AG04449 (cell line): Measurements from ENCODE around the gene MARCHF3.

Experiments used
- CTCF ChIA-PET: fragments of 350-600 bp; formaldehyde crosslinking; extraction: SDS; loops from one replicate; lab custom pipeline; 2021; ENCODE audit warnings: antibody characterized with exemption; lab: Yijun Ruan, JAX
- POLR2A ChIA-PET: fragments of 400-600, 350-600 bp; formaldehyde crosslinking; extraction: SDS; loops from one replicate; lab custom pipeline; 2020; ENCODE audit warnings: antibody characterized with exemption, inconsistent platforms; lab: Yijun Ruan, JAX
- DNase-seq: peaks from one replicate; pipeline ENCODE4 v3.0.0-alpha.2; 2010; ENCODE audit warnings: low read depth, low spot score
- H3K4me3 ChIP-seq: 2 replicates; pipeline ENCODE4 v1.5.1; 2011; ENCODE audit warnings: low read depth, mild to moderate bottlenecking, control low read depth, low read length
- CTCF ChIP-seq: IDR thresholded peaks from one replicate; pipeline ENCODE4 v1.5.1; 2011; ENCODE audit warnings: mild to moderate bottlenecking, moderate library complexity, low read length, control low read depth, inconsistent platforms; ENCODE audit not compliant: insufficient read depth; ENCODE audit errors: missing control alignments

The MARCHF3 gene

GRCh38 chr5:126936775-126937418 is 93.5 kb downstream of the MARCHF3 start:
- ChIA-PET POLR2A (no interaction called here), CTCF (no interaction called here)
- H3K4me3 ChIP-seq = no peak overlapping the region
- DNase-seq = no peak
- TF ChIP-seq CTCF = no peak

GRCh38 chr5:126931963-126932660 is 98.2 kb downstream of the MARCHF3 start:
- ChIA-PET POLR2A (interaction anchor here (0.7 kb wide), 1 partner anchor 16 kb away, joined by 3 read pairs; no protein-coding TSS in a partner anchor), CTCF (interaction anchor here (1.3 kb wide), 1 partner anchor 11 kb away, joined by 4 read pairs; no protein-coding TSS in a partner anchor)
- TF ChIP-seq CTCF = no peak
- H3K4me3 ChIP-seq = no peak overlapping the region
- DNase-seq = no peak

- no peak for DNase-seq
- CTCF ChIA-PET = no interaction called here
- TF ChIP-seq CTCF = no peak
- no peak overlapping the region for H3K4me3 ChIP-seq
- POLR2A ChIA-PET = no interaction called here
Measured at GRCh38 chr5:126928041-126928440, 102.3 kb downstream of the MARCHF3 start.

GRCh38 chr5:126927429-126927828 is 102.9 kb downstream of the MARCHF3 start:
- ChIA-PET POLR2A (no interaction called here), CTCF (no interaction called here)
- no peak for TF ChIP-seq CTCF
- DNase-seq = no peak
- no peak overlapping the region for H3K4me3 ChIP-seq

GRCh38 chr5:126926187-126926586 is 104.2 kb downstream of the MARCHF3 start:
- TF ChIP-seq CTCF = no peak
- ChIA-PET POLR2A (no interaction called here), CTCF (interaction anchor here (0.7 kb wide), 1 partner anchor 39 kb away, joined by 3 read pairs; no protein-coding TSS in a partner anchor)
- DNase-seq = no peak
- no peak overlapping the region for H3K4me3 ChIP-seq

- CTCF ChIA-PET = interaction anchor here (0.7 kb wide), 1 partner anchor 40 kb away, joined by 3 read pairs; no protein-coding TSS in a partner anchor
- POLR2A ChIA-PET = no interaction called here
- DNase-seq = no peak
- TF ChIP-seq CTCF = no peak
- no peak overlapping the region for H3K4me3 ChIP-seq
Measured at GRCh38 chr5:126925482-126925881, 104.9 kb downstream of the MARCHF3 start.
